OCI-LY7 (cell line): ENCODE measurements around the gene MPPED1. TPM values are rescaled to one million over a fixed set of nuclear protein-coding genes. Genes with fewer than 3 reads are reported as not detected.

Experiments used
- BruUV-seq: library from RNA; stranded (reverse); fragments of 400-500 nt; replicated peaks from 2 replicates; lab custom pipeline; 2021; lab: Mats Ljungman, UMichigan
- CTCF ChIA-PET: fragments of 300-600 bp; sonication (Branson Sonifier 250); formaldehyde crosslinking; loops from one replicate; lab custom pipeline; 2022; ENCODE audit warnings: antibody characterized with exemption; ENCODE audit not compliant: unreplicated experiment; lab: Charles Lee
- POLR2A ChIA-PET: fragments of 300-600 bp; sonication (Branson Sonifier 250); formaldehyde crosslinking; loops from one replicate; lab custom pipeline; 2022; ENCODE audit warnings: antibody characterized with exemption; lab: Charles Lee
- DNase-seq: peaks from one replicate; pipeline ENCODE4 v3.0.0-alpha.2; 2015; ENCODE audit warnings: low spot score
- H2AFZ ChIP-seq: fragments of 200-600 bp; sonication (generic), shearing (Covaris generic); 2 replicates; pipeline ENCODE4 v1.6.1; 2014; ENCODE audit warnings: mild to moderate bottlenecking, antibody characterized with exemption, low read length, moderate library complexity
- H3K27ac ChIP-seq: fragments of 200-600 bp; sonication (generic); 2 replicates; pipeline ENCODE4 v1.5.1; 2014; ENCODE audit warnings: mixed run types, low read depth, mild to moderate bottlenecking, moderate library complexity, low read length, inconsistent platforms; ENCODE audit not compliant: poor library complexity, severe bottlenecking
- H3K36me3 ChIP-seq: fragments of 200-600 bp; sonication (generic); 2 replicates; pipeline ENCODE4 v1.6.1; 2014; ENCODE audit warnings: mild to moderate bottlenecking, antibody characterized with exemption, low read length, moderate library complexity, mixed read lengths; ENCODE audit not compliant: insufficient read depth
- H3K4me1 ChIP-seq: fragments of 200-600 bp; sonication (generic); 2 replicates; pipeline ENCODE4 v1.5.1; 2014; ENCODE audit warnings: mild to moderate bottlenecking, low read length; ENCODE audit not compliant: insufficient read depth, poor library complexity, severe bottlenecking
- H3K4me2 ChIP-seq: fragments of 200-600 bp; sonication (generic); 2 replicates; pipeline ENCODE4 v1.6.1; 2014; ENCODE audit warnings: mild to moderate bottlenecking, low read length
- H3K4me3 ChIP-seq: fragments of 200-600 bp; sonication (generic); 2 replicates; pipeline ENCODE4 v1.5.1; 2014; ENCODE audit warnings: mild to moderate bottlenecking, low read depth, low read length; ENCODE audit not compliant: poor library complexity, severe bottlenecking
- H3K79me2 ChIP-seq: fragments of 200-600 bp; sonication (generic); 2 replicates; pipeline ENCODE4 v1.6.1; 2016; ENCODE audit warnings: low read depth, mild to moderate bottlenecking, low read length, moderate library complexity, mixed read lengths; ENCODE audit not compliant: insufficient read depth
- H3K9me2 ChIP-seq: fragments of 200-600 bp; sonication (generic); 2 replicates; pipeline ENCODE4 v1.6.1; 2016; ENCODE audit warnings: mild to moderate bottlenecking, low read length, mixed read lengths; ENCODE audit not compliant: insufficient read depth
- H3K9me3 ChIP-seq: fragments of 200-600 bp; sonication (generic); 2 replicates; pipeline ENCODE4 v1.6.1; 2014; ENCODE audit warnings: mild to moderate bottlenecking, mixed run types, low read length, mixed read lengths
- H4K20me1 ChIP-seq: fragments of 200-600 bp; sonication (generic); 2 replicates; pipeline ENCODE4 v1.6.1; 2014; ENCODE audit warnings: mild to moderate bottlenecking, antibody characterized with exemption, low read length, moderate library complexity, mixed read lengths; ENCODE audit not compliant: insufficient read depth
- EZH2phosphoT487 ChIP-seq: fragments of 200-600 bp; sonication (generic); IDR thresholded peaks from 2 replicates; pipeline ENCODE4 v1.6.1; 2018; ENCODE audit warnings: low read depth, borderline replicate concordance, mild to moderate bottlenecking, mixed run types, antibody characterized with exemption, low read length, moderate library complexity, mixed read lengths
- intact Hi-C: fragments of 100-400 bp; cut with micrococcal nuclease; formaldehyde crosslinking; loops from one replicate; pipeline ENCODE4 v1.10.0; 2022; ENCODE audit not compliant: unreplicated experiment
- total RNA-seq, 2 experiments: library from RNA; depleted of rRNA in 1 of 2; stranded (reverse); fragments of >200 nt in 1 of 2; shearing (Covaris generic) in 1 of 2; gene quantifications; 2 replicates each; pipeline ENCODE4 v1.2.3, GENCODE V29; 2014 to 2022
- TF ChIP-seq, protein P1 (sequence below): fragments of 200-600 bp; sonication (generic); conservative IDR thresholded peaks from 2 replicates; pipeline ENCODE4 v1.5.1; 2014; ENCODE audit warnings: mild to moderate bottlenecking, antibody characterized with exemption, low read length, moderate library complexity, mixed read lengths

Gene MPPED1
- total RNA-seq, 2 experiments from 2014 or later: not detected

DNA sequence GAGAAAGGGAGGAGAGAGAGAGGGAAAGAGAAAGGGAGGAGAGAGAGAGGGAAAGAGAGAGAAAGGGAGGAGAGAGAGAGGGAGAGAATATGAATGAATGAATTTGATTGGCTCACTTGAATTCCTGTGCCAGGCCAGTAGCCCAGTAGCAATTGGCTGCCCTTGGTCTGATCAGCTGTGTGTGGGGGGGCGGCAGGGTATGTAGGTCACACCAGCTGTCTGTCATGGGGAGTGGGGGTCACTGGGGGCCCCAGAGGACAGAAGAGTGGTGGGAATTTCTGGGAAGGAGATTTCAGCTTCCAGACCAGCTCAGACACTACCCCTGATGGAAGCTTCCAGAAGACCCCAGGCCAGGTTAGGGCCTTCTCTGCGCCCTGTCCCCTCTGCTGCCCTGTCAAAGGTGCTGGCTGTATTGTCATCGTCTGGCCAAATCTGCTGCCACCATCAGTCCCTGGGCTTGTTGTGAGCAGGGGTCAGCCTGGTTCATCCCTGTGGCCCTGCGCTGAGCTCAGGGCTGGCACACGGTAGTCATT lies 21.1 kb downstream of the MPPED1 start:
- no peak for TF ChIP-seq EZH2phosphoT487
- TF ChIP-seq, protein P1, sequence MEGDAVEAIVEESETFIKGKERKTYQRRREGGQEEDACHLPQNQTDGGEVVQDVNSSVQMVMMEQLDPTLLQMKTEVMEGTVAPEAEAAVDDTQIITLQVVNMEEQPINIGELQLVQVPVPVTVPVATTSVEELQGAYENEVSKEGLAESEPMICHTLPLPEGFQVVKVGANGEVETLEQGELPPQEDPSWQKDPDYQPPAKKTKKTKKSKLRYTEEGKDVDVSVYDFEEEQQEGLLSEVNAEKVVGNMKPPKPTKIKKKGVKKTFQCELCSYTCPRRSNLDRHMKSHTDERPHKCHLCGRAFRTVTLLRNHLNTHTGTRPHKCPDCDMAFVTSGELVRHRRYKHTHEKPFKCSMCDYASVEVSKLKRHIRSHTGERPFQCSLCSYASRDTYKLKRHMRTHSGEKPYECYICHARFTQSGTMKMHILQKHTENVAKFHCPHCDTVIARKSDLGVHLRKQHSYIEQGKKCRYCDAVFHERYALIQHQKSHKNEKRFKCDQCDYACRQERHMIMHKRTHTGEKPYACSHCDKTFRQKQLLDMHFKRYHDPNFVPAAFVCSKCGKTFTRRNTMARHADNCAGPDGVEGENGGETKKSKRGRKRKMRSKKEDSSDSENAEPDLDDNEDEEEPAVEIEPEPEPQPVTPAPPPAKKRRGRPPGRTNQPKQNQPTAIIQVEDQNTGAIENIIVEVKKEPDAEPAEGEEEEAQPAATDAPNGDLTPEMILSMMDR: no peak
- intact Hi-C loops: no loop called here
- POLR2A ChIA-PET: no interaction called here

DNA sequence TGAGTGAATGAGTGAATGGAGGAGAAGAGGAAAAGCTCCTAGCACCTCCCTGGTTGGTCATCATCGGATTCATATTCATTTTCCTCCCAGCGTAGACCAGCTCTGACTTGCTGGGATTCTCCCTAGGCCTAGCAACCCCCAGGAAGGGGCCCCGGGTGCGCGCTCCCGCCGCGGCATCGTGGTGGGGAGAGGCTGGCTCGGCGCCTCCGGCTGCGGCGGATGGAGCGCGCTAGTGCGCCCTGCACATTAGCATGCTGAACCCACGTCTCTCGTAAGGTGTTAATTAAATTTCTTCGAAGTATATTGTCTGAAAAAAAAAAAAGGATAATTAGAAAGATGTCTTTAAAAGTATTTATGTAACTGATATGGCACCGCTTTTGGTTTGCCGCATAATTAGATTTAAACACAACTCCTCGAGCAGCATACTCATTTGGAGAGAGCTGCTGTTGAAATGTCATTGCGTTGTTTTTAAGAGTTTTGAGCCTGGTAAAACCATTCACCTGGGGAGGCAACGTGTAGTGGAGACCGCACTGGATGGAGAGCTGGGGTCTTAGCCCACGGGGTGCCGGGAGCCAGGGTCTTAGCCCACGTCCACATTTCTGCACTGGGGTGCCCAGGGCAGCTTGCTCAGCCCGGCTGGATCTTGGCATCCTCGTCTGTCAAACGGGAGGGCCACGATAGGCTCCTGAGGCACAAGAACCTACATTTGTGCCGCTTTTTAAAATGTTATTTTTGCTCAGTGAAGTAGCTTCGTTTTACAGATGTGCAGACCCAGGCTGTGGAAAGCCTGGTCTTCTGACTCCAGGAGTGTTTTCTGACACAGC lies 21.8 kb downstream of the MPPED1 start:
- intact Hi-C loops: no loop called here
- Histone ChIP-seq H3K4me1 (no peaks in the 10 kb centered on the region), H3K4me3 (no peak overlapping the region), H4K20me1 (no peaks in the 10 kb centered on the region), H2AFZ (no peak overlapping the region), H3K27ac (no peak overlapping the region), H3K9me2 (no peaks in the 10 kb centered on the region), H3K36me3 (no peaks in the 10 kb centered on the region), H3K9me3 (no peaks in the 10 kb centered on the region), H3K4me2 (no peak overlapping the region), H3K79me2 (no peaks in the 10 kb centered on the region)
- POLR2A ChIA-PET: no interaction called here
- CTCF ChIA-PET: no interaction called here
- TF ChIP-seq EZH2phosphoT487: no peak
- TF ChIP-seq, protein P1: no peak
- no peak for DNase-seq
- BruUV-seq: no TSS peak

More for the DNA sequence above, 21.1 kb downstream of the MPPED1 start:
- no peaks in the 10 kb centered on the region for H3K36me3 ChIP-seq
- no peaks in the 10 kb centered on the region for H3K79me2 ChIP-seq
- no peak overlapping the region for H3K4me2 ChIP-seq
- H3K9me3 ChIP-seq: no peaks in the 10 kb centered on the region
- no peak overlapping the region for H3K27ac ChIP-seq
- no peaks in the 10 kb centered on the region for H3K9me2 ChIP-seq
- H4K20me1 ChIP-seq: no peaks in the 10 kb centered on the region
- no peak overlapping the region for H3K4me3 ChIP-seq
- no TSS peak for BruUV-seq
- H2AFZ ChIP-seq: no peak overlapping the region
- H3K4me1 ChIP-seq: no peaks in the 10 kb centered on the region
- CTCF ChIA-PET: no interaction called here
- no peak for DNase-seq
